Inflammatory macrophage treated with lipopolysaccharide for 1 hour (primary cell): Measurements from ENCODE around the gene SEZ6L2.
"Not testable (repeated sequence)": the region's sequence is repeated elsewhere in the genome, so short reads cannot be mapped to it uniquely, and the experiment has no call there.

Experiments
- DNase-seq, 2 donors: peaks; one replicate each; pipeline ENCODE4 v3.0.0-alpha.2; 2020 to 2022

The SEZ6L2 gene

DNA sequence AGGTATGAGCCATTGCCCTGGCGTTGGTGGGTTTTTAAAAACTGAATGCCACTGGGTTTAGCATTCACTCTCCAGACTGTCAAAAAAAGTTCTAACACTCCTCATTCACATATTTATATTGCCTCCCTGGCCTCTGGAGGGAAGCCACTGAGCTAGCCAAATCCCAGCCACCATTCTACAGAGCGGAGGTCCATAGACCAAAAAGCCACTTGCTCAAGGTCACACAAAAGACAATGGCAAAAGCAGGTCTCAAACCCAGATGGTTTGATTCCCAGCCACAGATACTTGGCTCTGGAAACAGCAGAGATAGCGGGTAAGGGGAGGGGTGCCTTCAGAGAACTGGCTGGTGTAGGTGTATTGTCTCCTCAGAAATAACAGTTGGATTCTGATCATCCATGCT, 18.3 kb downstream of the SEZ6L2 start:
- no peak for DNase-seq

DNA sequence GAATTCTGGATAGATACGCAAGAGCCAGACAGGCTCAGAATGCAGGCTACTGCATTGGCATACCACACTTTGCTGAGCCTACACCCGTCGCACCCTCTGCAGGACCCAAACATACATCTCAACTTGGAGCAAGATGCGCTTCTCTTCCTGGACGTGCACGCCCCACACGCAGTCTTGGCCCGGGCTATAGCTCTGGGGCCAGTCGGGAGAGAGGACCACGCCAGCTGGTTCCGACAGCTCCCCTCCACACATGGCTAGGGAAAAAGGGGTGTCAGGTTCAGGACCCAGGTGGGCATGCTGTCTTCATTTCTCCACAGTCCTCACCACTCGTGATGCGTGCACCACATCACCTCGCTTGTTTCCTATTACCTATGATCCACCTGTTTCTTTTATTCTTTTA, 21.2 kb downstream of the SEZ6L2 start:
- DNase-seq, result no peak

DNA sequence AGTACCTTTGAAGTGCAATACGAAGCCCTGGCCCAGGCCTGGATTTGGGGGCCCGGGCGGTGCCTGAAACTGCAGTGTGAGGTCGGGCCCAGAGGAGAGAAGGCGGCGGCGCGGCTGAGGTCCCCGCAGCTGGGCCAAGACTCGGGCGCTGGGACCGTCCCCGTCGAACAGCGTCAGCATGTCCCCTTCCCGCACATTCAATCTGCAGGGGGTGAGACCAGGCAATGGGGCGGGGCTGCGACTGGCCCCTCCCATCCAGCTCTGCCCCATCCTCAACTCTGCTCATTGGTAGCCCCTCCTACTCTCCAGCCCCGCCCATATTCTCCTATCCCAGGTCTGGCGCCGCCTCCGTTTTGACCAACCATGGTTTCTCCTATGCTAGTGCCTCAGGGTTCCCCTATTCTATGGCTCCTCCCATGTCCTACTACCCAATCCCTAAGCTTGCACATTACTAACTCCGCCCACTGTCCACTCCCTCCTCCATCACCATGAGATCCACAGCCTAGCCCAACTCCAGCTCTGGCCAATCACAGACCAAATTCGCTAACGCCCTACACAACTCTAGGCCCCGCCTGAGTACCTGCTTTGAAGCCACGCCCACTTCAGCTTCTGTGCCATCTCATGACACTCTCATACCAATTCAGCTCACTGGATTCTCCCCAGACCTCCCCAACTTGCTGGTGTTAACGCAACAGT, 21.9 kb downstream of the SEZ6L2 start:
- peak; percentile 82 to 83 for DNase-seq

DNA sequence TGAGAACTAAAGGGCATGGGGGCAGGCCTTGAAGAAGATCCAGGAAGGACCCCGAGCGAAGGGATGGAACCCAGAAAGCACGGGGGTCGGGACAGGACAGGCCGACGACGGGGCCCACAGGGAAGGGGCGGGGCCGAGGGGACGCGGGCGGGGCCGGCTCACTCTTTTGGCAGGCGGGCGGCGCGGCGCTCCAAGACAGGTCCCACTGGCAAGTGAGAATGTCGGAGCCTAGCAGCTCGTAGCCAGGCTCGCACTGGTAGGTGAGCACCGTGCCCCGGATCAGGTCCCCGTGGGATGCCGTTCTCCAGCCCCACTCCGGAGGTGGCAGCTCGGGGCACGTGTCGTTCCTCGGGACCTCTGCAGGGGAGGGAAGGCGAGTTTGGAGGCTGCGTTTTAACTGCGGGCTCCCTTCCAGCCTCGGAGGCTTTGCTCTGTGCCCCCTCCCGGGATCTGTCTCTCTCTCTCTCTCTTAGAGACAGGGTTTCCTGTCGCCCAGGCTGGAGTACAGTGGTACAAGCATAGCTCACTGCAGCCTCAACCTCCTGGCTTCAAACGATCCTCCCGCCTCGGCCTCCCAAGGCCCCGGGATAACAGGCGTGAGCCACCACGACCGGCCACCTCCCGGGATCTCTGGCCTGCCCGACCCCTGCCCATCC, 22.6 kb downstream of the SEZ6L2 start:
- DNase-seq, result no peak

DNA sequence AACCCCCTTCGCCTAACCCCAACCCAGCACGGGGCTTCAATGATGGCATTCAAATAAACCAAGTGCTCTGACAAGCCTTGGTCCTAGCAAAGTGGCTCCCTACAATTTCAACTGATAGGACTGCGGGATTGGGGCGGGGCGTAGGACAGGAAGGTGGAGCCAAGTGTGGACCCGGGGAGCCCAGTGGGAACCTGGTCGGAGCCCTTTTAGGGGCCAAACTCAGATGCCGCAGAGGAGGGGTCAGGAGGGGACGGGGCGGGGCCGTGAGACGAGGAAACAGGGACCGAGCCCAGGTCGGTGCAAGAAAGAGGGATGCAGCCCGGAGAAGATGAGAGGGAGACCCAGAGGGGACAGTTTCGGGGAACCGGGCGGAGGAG, 23.1 kb downstream of the SEZ6L2 start:
- DNase-seq, result no peak

DNA sequence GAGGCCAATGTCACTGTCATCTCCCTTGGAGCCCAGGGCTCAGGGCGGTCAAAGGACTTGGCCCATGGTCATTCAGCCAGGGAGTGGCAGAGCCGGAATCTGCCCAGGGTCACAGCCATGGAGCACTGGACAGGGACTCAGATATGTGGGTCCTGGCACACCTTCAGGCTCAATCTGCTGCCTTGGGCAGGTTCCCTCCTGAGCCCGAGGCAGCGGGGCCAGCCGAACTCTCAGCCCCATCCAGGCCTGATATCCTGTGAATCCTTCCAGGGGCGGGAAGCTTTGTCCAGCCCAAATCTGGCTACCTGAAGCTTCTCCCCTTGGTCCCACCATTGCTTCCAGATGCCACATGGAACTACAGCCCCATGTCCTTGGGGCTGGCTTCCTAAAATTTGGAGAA, 24.1 kb downstream of the SEZ6L2 start:
- no peak for DNase-seq

DNA sequence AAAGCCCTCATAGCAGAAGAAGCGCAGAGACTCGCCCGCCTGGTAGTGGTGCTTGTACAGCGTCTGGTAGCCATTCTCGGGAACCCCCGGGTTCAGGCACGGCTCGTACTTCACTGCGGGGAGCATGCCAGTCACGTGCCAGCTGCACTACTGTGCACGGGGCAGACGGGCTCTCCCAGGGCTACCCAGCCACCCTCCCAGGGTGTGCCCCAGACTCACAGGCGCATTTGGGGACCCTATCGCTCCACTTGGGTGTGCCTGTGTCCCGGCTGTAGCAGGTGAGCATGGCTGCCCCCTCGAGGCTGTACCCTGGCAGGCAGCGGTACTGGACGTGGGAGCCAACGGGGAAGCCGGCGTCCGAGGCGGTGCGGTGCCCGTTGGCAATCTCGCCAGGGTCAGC, 26.0 kb downstream of the SEZ6L2 start:
- DNase-seq, result no peak

DNA sequence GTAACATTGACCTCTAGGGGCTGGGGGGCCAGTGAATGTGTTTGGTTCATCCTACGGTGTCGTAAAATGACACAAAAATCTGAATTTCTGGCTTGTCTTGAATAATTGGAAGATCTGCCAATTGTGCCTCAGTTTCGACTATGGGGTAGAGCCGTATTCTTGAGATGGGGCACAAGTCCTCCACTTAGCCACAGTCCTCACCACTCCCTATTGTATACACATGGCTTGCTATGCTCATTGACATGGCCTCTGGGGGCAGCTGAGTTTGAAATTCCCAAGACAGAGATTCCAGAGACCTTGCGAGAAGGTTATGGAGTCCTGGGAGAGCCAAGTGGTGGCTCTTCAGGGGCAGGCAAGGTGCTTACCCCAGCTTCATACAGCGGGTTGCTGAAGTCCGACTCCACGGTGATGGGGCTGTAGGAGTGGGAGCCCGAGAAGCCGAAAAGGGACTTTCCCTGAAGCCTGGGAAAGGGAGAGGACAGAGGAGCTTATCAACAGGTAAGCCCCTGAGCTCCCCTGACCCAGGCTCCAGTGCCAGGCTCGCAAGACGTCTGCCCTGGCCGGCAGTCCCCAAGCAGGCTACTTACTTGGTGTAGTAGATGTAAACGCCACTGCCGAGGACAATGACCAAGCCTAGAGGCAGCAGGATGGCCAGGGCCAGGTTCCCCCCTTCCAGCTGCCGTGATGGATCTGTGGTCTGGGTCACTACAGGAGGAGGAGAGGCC, 27.4 kb downstream of the SEZ6L2 start:
- DNase-seq, result no peak

DNA sequence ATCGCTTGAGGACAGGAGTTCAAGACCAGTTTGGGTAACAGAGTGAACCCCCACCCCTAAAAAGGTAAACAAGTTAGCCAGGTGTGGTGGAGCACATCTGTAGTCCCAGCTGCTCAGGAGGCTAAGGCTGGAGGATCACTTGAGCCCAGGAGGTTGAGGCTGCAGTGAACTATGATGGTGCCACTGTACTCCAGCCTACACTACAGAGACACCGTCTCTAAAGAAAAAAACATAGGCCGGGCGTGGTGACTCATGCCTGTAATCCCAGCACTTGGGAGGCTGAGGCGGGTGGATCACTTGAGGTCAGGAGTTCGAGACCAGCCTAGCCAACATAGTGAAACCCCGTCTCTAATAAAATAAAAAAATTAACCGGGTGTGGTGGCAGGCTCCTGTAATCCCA, 30.3 kb downstream of the SEZ6L2 start:
- DNase-seq, result not testable (repeated sequence)

DNA sequence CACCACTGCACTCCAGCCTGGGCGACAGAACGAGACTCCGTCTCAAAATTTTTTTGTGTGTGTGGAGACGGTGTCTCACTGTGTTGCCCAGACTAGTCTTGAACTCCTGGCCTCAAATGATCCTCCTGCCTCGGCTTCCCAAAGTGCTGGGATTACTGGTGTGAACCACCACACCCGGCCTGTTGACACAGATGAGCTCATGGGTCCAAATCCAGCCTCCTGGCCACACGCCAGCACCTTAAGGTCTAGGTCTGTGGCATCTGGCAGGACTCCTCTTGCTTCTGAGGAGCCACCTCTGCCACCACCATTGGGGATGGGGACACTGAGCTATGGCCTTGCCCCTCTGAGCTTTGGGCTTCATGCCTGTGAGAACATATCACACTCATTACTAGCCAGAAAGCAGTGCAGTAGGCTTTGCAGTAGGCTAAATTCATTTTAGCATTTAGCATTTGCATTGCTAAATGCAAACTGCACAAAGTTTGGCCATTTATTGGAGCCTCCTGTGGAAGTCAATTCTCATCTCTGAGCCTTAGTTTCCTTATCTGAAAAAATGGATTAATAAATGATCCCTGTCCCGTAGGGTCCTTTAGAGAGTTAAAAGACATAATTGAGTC, 30.8 kb downstream of the SEZ6L2 start:
- no peak for DNase-seq

DNA sequence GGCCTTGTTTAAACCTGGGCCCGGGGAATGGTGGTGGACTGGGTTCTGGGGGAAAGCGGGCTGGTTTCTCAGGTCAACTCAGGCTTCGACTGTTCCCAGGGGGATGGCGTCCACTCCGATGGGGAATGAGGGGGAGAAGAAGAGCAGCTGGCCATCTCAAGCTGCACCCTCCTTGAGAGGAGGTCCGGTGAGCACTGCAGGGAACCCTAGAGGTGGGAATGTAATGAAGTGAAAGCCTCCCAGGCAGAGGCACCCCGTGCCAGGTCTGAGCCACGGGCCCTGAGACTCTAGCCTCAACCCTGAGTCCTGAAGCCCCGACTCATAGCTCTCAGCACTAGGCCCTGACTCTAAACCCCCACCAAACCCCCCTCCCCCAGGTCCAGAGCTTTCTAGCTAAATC, 35.1 kb downstream of the SEZ6L2 start:
- DNase-seq, result no peak

DNA sequence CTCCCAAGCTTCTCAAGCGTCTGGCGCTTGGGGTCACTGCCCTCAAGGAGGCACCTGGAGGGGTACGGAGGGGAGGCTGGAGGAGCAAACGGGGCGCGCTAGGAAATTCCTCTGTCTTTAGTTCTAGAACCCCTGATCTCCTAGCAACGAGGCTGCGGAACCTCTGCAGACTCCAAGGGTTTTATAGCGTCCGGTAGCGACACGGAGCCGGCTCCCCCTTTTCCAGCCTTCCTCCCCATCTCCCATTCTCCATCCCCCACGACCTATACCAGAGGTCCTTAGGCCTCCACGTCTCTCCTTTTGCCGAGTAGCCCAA, 35.7 kb downstream of the SEZ6L2 start:
- DNase-seq, result no peak

DNA sequence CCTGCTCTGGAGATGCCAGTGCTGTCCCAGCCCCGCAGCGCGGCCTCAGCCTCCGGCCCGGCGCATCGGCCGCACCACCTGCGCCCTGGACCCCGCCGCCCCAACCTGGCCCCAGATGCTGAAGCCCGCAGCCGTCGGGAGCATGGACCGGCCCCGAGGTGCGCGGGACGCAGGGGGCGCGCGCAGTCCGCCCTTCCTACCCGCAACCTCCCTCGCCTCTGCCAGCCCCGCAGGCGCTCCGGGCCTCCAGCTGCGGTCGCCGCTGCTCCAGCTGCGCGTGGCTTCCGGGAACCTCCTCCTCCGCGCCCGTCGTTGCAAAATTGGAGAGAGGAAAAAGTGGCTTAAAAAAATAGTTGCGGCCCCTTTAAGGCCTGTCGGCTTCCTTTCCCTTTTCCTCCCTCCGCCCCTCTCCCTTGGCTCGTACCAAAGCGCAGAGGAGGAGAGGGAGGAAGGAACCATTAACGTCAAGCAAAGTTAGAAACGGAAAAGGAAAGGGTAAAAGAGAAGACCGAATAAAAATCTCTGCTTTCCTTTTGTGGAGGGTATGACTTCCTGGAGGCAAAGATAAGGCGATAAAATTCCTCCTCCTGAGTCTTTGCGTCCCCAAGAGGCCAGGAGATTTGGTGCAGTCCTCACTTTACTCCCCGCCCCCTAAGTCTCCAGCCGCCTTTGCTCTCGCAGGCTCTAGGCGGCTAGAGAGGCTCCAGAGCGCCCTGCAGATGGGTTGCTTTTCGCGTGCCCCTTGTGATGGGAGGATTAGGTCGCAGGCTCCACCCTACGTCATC, 36.3 kb downstream of the SEZ6L2 start, which contains the start of gene CDIPT:
Gene CDIPT (minus strand): TSS at position 343 of the 785 bp plus-strand sequence. CDS start 369 bp downstream, outside the sequence.
- peak; percentile 90 to 97 for DNase-seq

DNA sequence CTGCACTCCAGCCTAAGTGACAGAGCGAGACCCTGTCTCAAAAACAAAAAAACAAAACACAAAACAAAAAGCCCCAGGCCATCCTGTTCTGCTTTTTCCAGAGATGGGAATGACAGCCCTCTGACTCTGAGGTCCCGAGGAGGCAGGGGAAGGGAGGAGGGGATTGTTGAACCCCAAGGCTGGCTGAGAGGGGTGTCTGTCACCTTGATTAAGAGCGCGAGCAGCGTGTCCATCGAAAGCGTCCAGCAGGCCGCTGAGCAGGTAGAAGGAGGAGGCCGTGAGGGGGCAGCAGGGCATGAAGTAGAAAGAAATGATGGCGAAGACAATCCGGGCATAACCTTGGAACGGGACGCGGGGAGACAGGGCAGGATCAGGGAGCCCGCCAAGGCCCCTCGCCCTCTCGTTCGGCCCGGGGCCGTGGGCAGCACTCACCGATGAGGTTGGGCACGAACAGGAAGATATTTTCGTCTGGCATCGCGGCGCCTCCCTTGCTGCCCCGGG, 36.9 kb downstream of the SEZ6L2 start:
- DNase-seq, result peak in 1 of 2 donors; percentile 6

DNA sequence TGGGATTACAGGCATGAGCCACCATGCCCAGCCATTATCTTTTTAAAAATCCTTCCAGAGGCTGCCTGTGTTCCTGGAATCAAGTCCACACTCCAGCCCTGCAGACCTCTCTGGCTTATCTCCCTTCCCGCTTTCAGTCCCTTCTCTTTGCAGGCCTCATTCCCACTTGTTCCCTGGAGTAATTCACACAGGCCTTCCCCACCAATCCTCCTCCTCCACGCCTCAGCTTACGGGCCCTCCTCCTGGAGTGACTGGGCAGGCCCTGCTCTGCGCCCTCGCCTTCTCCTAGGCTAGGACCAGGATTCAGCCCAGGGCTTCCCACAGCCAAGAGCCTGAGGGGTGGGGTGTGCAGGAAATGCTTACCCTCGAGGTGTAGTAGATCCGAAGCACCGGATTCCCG, 39.1 kb downstream of the SEZ6L2 start:
- no peak for DNase-seq

DNA sequence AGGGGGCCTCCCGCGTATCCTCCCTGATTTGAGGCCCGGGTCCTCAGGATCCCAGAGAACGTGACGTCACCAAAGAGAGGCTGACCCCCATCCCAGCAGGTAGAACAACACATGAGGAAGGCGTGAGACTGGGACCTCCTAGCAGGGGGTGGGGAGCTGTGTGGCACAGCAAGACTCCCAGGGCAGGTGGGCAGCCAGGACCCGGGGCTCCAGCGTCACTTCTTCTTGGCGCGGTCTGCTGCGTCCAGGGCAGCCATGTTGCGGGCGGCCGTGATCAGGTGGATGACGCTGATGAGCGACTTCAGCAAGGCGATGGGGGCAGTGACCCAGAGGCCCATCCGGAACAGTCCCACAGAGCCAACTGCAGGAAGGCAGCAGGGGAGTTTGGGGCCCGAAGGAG, 40.4 kb downstream of the SEZ6L2 start:
- DNase-seq, result no peak

DNA sequence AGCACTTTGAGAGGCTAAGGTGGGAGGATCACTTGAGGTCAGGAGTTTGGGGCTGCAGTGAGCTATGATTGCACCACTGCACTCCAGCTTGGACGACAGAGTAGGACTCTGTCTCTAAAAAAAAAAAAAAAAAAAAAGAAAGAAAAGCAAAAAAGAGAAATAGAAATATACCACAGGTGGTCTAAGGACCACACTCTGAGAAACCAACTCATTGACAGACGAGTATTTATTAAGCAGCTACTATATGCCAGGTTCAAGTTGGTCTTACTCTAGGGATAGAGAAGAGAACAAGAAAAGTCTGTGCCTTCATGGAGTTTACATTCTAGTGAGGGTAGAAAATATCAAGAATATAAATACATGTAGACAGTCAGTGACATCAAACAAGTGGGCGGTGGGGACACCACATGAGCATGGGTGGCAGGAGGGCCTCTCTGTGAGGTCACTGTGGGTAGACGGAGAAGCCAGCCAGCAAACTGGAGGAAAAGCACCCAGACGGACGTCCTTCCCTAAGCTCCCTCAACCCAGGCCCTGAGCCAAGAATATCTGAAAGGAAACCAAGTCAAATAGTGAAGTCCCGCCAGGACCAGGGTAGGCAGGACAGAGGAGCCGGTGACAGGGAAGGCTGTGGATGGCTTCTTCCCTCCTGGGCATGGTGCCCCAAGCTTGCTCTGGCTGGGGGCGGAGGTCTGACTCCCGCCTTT, 41.1 kb downstream of the SEZ6L2 start:
- peak; percentile 50 to 82 for DNase-seq

DNA sequence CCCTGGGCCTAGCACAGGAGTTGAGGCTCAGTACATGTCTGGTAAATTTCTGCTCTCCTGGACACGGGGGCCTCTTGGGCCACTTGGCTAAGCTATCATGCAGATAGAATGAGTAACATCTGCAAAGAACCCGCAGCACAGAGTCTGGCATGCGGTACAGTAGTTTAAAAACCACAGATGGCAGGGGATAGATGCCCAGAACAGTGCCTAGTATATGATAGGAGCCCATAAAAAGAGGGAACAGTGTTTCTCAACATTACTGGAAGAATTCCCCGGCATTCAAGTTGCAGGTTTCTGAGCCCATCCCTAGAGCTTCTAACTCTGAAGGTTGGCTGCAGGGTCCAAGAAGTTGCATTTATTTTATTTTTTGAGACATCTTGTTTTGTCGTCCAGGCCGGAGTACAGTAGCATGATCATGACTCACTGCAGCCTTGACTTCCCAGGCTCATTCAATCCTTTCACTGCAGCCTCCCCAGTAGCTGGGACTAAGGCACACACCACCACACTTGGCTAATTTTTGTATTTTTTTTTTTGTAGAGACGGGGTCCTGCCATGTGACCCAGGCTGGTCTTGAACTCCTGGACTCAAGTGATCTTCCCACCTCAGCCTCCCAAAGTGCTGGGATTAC, 42.1 kb downstream of the SEZ6L2 start:
- DNase-seq, result no peak

DNA sequence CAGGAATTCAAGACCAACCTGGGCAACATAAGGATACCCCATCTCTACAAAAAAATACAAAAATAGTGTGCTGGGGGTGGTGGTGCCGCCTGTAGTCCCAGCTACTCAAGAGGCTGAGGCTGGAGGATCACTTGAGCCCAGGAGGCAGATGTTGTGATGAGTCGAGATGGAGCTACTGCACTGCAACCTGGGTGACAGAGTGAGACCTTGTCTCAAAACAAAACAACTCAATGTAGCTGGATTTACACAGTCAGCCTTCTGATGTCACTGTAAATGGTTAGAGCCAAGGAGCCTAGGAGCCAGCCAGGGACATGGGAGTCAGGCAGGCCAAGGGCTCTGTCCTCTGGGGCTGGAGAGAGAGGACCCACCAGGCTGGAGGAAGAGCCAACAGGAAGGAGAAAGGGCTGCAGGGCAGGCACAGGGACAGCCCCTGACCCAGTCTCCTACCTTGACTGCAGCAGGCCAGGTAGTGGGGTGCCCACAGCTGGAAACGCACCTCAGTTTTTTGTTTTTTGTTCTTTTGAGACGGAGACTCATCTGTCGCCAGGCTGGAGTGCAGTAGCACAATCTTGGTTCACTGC, 44.7 kb downstream of the SEZ6L2 start:
- DNase-seq, result no peak

DNA sequence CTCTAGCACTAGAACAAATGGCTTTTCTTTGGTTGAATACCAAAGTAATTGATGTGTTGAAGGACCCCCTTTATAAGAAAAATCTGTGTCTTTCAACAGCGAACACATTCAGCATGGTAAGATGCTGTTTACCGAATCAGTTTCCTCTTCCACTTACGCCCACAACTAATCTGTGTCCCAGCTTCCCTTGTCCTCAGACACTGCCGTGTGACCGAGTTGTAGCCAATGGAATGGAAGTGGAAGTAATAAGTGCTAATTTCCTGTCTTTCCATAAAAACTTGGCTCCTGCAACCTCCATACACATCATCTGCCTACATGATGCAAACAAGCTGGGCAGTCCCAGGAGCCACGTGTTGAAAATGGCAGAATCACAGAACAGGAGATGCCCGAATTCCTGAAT, 46.7 kb downstream of the SEZ6L2 start:
- DNase-seq, result peak; percentile 59 to 87

DNA sequence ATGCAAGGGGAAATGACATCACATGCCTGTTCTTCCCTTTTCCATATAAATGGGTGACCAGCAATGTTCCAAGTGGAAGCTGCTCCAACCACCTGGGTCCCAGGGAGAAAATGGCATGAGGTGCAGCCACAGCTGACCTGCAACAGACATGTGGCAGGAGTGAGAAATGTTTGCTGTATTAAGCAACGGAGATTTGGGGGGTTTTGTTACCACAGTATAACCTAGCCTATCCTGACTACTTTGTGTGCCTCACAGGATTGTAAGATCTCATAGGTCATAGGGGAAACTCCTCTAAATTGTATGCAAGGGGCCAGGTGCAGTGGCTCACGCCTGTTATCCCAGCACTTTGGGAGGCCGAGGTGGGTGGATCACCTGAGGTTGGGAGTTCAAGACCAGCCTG, 48.4 kb downstream of the SEZ6L2 start:
- DNase-seq, result no peak
